Thyroid gland (tissue), 4 donors: ENCODE results near the gene PLEKHB2. TPM values are rescaled to one million over a fixed set of nuclear protein-coding genes. Genes with fewer than 3 reads are reported as not detected.
A peak's percentile ranks its signal among the peaks of the same experiment; 100 is the strongest.

ENCODE experiments used
- DNase-seq, 2 donors: peaks; one replicate each; pipeline ENCODE4 v3.0.0-alpha.2; 2019
- H3K27ac ChIP-seq, 3 donors: fragments of 200-600 bp; sonication (generic); 1 replicate in 2 of 3; 2 replicates in 1 of 3; pipeline ENCODE4 v1.5.1; 2016 to 2019; ENCODE audit warnings: mild to moderate bottlenecking in 1 of 3, moderate library complexity in 1 of 3
- H3K27me3 ChIP-seq: fragments of 200-600 bp; sonication (generic); one replicate; pipeline ENCODE4 v1.5.1; 2019
- H3K36me3 ChIP-seq, 2 donors: fragments of 200-600 bp; sonication (generic); one replicate each; pipeline ENCODE4 v1.5.1; 2016 to 2019
- H3K4me1 ChIP-seq, 2 donors: fragments of 200-600 bp; sonication (generic); one replicate each; pipeline ENCODE4 v1.5.1; 2017 to 2019
- H3K4me3 ChIP-seq, 3 donors: fragments of 200-600 bp; sonication (generic); replicated peaks in 1 of 3; 1 replicate in 2 of 3; 2 replicates in 1 of 3; pipeline ENCODE4 v1.5.1; 2016; ENCODE audit warnings: mild to moderate bottlenecking in 1 of 3
- H3K9me3 ChIP-seq: fragments of 200-600 bp; sonication (generic); one replicate; pipeline ENCODE4 v1.5.1; 2017
- POLR2A ChIP-seq, 2 donors: fragments of 450-650 bp; IDR thresholded peaks; one replicate each; pipeline ENCODE4 v1.6.1; 2017; ENCODE audit warnings: antibody characterized with exemption in 2 of 2, mild to moderate bottlenecking in 2 of 2, moderate library complexity in 1 of 2
- whole genome bisulfite sequencing, 2 donors: methylation state at CpG; one replicate each; pipeline ENCODE4 v1.1.5; 2017; 5-methylcytosine and 5-hydroxymethylcytosine counted together
- intact Hi-C: fragments of 100-400 bp; cut with DNase I; formaldehyde crosslinking; loops from one replicate; pipeline ENCODE4 v1.15.1; 2023
- total RNA-seq, 4 donors: library from RNA; depleted of rRNA; stranded (reverse); fragments of >200 nt; gene quantifications; one replicate each; pipeline ENCODE4 v1.2.3, GENCODE V29; 2016
- TF ChIP-seq, protein P1 (sequence below), 6 experiments: fragments of 200-600 bp in 3 of 6; fragments of 450-650 bp in 3 of 6; sonication (generic) in 3 of 6; IDR thresholded peaks; one replicate each; pipeline ENCODE4 v1.5.1; 2016 to 2019; ENCODE audit warnings: antibody characterized with exemption in 6 of 6, mild to moderate bottlenecking in 2 of 6, inconsistent platforms in 1 of 6, moderate library complexity in 1 of 6

Gene PLEKHB2
- total RNA-seq, 4 donors from 2014 or later, result 87.3 to 122 (median 103) TPM

DNA sequence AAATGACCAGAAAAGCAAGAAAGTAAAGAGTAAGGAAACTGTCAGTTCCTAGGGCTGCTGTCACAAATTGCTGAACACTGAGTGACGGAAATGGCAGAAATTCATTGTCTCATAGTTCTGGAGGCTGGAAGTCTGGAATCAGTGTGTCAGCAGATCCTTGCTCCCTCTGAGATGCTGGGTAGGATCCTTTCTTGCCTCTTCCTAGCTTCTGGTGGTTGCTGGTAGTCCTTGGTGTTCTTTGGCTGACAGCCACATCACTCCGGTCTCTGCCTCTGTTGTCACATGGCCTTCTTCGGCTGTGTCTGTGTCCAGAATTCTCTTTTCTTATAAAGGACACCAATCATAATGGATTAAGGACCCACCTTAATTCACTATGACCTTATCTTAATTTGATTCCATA lies 21.9 kb downstream of the PLEKHB2 start:
- no peaks in the 10 kb centered on the region for H3K9me3 ChIP-seq
- H3K4me3 ChIP-seq, result no peak overlapping the region
- intact Hi-C loops, result no loop called here
- H3K4me1 ChIP-seq, result peaks cover 8 to 15% of the 10 kb centered on the region in 2 donors
- no peak for DNase-seq
- 88 to 89% methylated on average over 3 of the region's 3 CpGs for WGBS, 2 donors
- TF ChIP-seq, protein P1, sequence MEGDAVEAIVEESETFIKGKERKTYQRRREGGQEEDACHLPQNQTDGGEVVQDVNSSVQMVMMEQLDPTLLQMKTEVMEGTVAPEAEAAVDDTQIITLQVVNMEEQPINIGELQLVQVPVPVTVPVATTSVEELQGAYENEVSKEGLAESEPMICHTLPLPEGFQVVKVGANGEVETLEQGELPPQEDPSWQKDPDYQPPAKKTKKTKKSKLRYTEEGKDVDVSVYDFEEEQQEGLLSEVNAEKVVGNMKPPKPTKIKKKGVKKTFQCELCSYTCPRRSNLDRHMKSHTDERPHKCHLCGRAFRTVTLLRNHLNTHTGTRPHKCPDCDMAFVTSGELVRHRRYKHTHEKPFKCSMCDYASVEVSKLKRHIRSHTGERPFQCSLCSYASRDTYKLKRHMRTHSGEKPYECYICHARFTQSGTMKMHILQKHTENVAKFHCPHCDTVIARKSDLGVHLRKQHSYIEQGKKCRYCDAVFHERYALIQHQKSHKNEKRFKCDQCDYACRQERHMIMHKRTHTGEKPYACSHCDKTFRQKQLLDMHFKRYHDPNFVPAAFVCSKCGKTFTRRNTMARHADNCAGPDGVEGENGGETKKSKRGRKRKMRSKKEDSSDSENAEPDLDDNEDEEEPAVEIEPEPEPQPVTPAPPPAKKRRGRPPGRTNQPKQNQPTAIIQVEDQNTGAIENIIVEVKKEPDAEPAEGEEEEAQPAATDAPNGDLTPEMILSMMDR (IDR thresholded peaks at IDR 0.05), result no peak
- TF ChIP-seq POLR2A (IDR thresholded peaks at IDR 0.05), result no peak
- peaks cover 32 to 41% of the 10 kb centered on the region in 2 donors for H3K36me3 ChIP-seq
- no peaks in the 10 kb centered on the region for H3K27me3 ChIP-seq
- no peak overlapping the region for H3K27ac ChIP-seq

DNA sequence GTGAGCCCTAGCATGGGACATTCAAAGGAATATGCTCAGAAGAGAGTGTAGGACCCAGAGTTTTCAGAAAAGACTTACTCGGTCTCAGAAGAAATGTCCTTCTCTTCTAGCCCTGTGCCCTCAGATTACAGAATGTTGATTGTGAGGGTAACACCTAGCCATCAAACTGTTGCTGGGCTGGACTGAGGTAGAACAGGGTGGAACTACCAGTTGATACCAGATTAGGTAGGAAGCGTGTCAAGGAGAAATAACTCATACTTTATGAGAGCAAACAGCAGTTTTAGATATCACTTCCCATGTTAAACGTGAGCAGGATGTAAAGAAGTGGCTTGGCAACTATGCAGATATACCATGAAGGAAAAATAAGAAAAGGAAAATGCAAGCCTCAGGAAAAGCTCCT lies 22.8 kb downstream of the PLEKHB2 start:
- intact Hi-C loops, result no loop called here
- H3K4me1 ChIP-seq, result peaks cover 10 to 20% of the 10 kb centered on the region in 2 donors
- 91 to 93% methylated on average over 3 of the region's 3 CpGs for WGBS, 2 donors
- peaks cover 31 to 35% of the 10 kb centered on the region in 2 donors for H3K36me3 ChIP-seq
- no peak overlapping the region for H3K4me3 ChIP-seq
- TF ChIP-seq, protein P1 (IDR thresholded peaks at IDR 0.05), result no peak
- TF ChIP-seq POLR2A (IDR thresholded peaks at IDR 0.05), result no peak
- no peaks in the 10 kb centered on the region for H3K27me3 ChIP-seq
- no peak for DNase-seq
- no peak overlapping the region for H3K27ac ChIP-seq
- no peaks in the 10 kb centered on the region for H3K9me3 ChIP-seq

DNA sequence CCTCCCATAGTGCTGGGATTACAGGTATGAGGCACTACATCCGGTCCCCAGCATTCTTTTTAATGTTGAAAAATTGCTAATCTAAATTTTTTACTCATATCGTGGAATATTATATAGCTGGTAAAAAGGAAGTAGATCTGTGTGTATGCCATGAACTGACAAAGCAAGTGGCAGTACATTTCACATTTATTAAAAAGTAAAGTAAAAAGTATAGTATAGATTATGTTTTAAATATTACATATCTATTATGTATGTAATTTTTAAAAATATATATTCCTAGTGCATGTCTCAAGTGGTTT lies 25.1 kb downstream of the PLEKHB2 start:
- Histone ChIP-seq H3K4me3 (no peak overlapping the region), H3K27me3 (no peaks in the 10 kb centered on the region), H3K36me3 (peaks cover 33 to 35% of the 10 kb centered on the region in 2 donors), H3K27ac (peak overlapping the region in 1 of 3 donors; percentile 33), H3K9me3 (no peaks in the 10 kb centered on the region), H3K4me1 (peaks cover 10 to 20% of the 10 kb centered on the region in 2 donors)
- intact Hi-C loops, result no loop called here
- no peak for DNase-seq
- TF ChIP-seq, protein P1 (IDR thresholded peaks at IDR 0.05), result no peak
- no peak for TF ChIP-seq POLR2A (IDR thresholded peaks at IDR 0.05)
- WGBS, 2 donors, result 94 to 98% methylated on average over 2 of the region's 2 CpGs

DNA sequence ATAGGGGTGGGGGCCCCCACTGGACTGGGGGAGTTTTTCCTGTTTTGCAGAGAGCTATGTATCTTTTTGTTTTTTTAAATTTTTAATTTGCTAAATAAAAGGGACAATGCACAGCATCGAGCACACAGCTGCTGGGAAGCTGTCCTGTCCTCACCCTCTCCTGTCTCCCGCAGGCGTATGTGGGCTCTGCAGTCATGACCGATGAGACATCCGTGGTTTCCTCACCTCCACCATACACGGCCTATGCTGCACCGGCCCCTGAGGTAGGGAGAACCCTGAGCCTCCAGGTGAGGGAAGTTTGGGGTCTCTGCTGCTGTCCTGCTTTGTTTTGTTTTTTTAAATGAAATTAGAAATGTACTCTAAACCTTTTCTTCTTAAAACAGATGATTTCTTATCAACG lies 27.6 kb downstream of the PLEKHB2 start:
- H3K27me3 ChIP-seq, result no peaks in the 10 kb centered on the region
- no peak for TF ChIP-seq POLR2A (IDR thresholded peaks at IDR 0.05)
- TF ChIP-seq, protein P1 (IDR thresholded peaks at IDR 0.05), result no peak
- peaks cover 10 to 20% of the 10 kb centered on the region in 2 donors for H3K4me1 ChIP-seq
- H3K4me3 ChIP-seq, result no peak overlapping the region
- WGBS, 2 donors, result 87 to 89% methylated on average over 8 of the region's 8 CpGs
- DNase-seq, result no peak
- H3K9me3 ChIP-seq, result no peaks in the 10 kb centered on the region
- intact Hi-C loops, result no loop called here
- peaks cover 18 to 23% of the 10 kb centered on the region in 2 donors for H3K36me3 ChIP-seq
- no peak overlapping the region for H3K27ac ChIP-seq

DNA sequence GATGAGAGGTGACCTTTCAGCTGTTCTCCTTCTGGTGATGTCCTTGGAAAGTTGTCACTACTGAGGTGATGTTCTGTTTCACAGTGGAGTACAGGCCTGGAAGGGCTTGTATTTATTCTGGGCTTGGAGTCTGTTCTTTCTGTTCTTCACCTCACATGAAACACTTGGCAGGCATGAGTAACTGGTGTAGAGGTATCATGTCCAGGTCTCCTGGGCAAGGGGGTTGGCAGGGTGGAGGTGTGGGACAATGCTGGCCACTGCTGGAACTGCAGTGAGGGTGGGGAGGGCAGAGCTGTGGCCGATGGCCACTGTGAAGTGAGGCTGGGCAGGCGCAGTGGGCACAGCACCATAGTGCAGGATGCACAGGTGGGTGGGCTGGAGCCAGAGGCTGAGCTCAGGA lies 35.4 kb downstream of the PLEKHB2 start:
- H3K36me3 ChIP-seq, result peaks cover 7 to 12% of the 10 kb centered on the region in 2 donors

More for the DNA sequence above, 35.4 kb downstream of the PLEKHB2 start:
- H3K9me3 ChIP-seq, result no peaks in the 10 kb centered on the region
- WGBS, 2 donors, result 85 to 93% methylated on average over 2 of the region's 2 CpGs
- no peaks in the 10 kb centered on the region for H3K4me1 ChIP-seq
- no peaks in the 10 kb centered on the region for H3K27me3 ChIP-seq
- no peak for DNase-seq
- TF ChIP-seq POLR2A (IDR thresholded peaks at IDR 0.05), result no peak
- TF ChIP-seq, protein P1 (IDR thresholded peaks at IDR 0.05), result no peak
- intact Hi-C loops, result no loop called here
- no peak overlapping the region for H3K4me3 ChIP-seq
- H3K27ac ChIP-seq, result no peak overlapping the region
